ENCODE data around the gene SUPT3H. TPM values are rescaled to one million over a fixed set of nuclear protein-coding genes. Genes with fewer than 3 reads are reported as not detected.

SUPT3H gene
- total and polyA plus RNA-seq, 7 donors: 1.7 to 4.3 (median 2.8) TPM

DNA sequence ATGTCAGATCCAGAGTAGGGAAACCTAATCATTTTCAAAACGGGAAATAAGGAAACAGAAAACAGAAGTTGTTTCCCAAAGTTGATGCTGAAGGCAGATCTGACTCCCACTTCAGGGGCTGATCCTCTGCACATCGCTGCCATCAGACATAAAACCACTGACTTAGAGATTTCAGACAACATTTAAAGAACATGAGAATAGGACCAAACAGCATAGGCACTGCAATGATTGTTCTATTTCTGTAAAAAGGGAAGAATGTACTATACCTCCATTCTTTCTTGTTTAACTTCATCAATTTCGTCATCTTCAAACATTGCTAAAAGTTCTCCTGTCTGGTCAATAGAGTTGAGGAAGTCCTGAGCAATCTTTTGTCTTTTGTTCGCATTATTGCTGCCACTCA is 374.3 kb downstream of the SUPT3H start:
- DNase-seq: no peak
- intact Hi-C loops (cut with DNase I): no loop called here
- no peaks in the 10 kb centered on the region for H3K27me3 ChIP-seq (ENCODE audit: insufficient read depth in 3 of 3, low read length in 2 of 3)
- H3K4me1 ChIP-seq: no peaks in the 10 kb centered on the region
- TF ChIP-seq, protein P1, sequence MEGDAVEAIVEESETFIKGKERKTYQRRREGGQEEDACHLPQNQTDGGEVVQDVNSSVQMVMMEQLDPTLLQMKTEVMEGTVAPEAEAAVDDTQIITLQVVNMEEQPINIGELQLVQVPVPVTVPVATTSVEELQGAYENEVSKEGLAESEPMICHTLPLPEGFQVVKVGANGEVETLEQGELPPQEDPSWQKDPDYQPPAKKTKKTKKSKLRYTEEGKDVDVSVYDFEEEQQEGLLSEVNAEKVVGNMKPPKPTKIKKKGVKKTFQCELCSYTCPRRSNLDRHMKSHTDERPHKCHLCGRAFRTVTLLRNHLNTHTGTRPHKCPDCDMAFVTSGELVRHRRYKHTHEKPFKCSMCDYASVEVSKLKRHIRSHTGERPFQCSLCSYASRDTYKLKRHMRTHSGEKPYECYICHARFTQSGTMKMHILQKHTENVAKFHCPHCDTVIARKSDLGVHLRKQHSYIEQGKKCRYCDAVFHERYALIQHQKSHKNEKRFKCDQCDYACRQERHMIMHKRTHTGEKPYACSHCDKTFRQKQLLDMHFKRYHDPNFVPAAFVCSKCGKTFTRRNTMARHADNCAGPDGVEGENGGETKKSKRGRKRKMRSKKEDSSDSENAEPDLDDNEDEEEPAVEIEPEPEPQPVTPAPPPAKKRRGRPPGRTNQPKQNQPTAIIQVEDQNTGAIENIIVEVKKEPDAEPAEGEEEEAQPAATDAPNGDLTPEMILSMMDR (IDR thresholded peaks at IDR 0.05): no peak
- H3K27ac ChIP-seq: no peak overlapping the region
- H3K9me3 ChIP-seq: no peaks in the 10 kb centered on the region
- no peak overlapping the region for H3K4me3 ChIP-seq
- 86 to 91% (median 89%) methylated on average over 4 of the region's 4 CpGs for WGBS, 3 donors
- ATAC-seq: no peak
- H3K36me3 ChIP-seq (ENCODE audit: insufficient read depth in 1 of 2, low read depth in 1 of 2): no peaks in the 10 kb centered on the region

- DNase-seq (no peak), ATAC-seq (no peak)
- TF ChIP-seq, protein P1 (IDR thresholded peaks at IDR 0.05): no peak
- Histone ChIP-seq H3K4me3 (no peak overlapping the region), H3K9me3 (no peaks in the 10 kb centered on the region), H3K27me3 (ENCODE audit: insufficient read depth in 3 of 3, low read length in 2 of 3) (no peaks in the 10 kb centered on the region), H3K36me3 (ENCODE audit: insufficient read depth in 1 of 2, low read depth in 1 of 2) (no peaks in the 10 kb centered on the region), H3K4me1 (no peaks in the 10 kb centered on the region), H3K27ac (no peak overlapping the region)
- intact Hi-C loops (cut with DNase I): no loop called here
These were observed 375.2 kb downstream of the SUPT3H start for GRCh38 chr6:45002390-45003105.

DNA sequence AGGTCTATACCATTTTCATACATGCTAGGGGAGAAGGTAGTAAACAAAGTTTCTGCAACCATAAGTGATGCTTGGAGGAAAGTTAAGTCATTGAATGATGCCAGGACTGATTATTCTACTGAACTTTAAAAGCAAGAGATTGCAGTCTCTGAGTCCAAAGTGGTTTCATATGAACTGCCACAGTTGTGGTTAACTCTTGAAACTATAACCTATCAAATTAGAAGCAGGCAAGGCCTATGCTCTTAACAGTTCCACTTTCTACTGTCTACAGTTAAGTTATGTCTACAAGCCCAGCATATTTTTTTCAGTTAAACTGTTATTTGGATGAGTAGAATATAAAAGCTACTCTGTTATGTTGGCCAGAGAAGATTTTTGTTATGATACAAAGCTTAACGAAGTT is 376.1 kb downstream of the SUPT3H start:
- no peaks in the 10 kb centered on the region for H3K27me3 ChIP-seq (ENCODE audit: insufficient read depth in 3 of 3, low read length in 2 of 3)
- WGBS, 3 donors: 87 to 92% (median 92%) methylated on average over 1 of the region's 1 CpG
- H3K36me3 ChIP-seq (ENCODE audit: insufficient read depth in 1 of 2, low read depth in 1 of 2): no peaks in the 10 kb centered on the region
- no peak overlapping the region for H3K27ac ChIP-seq
- no peak overlapping the region for H3K4me3 ChIP-seq
- no peaks in the 10 kb centered on the region for H3K9me3 ChIP-seq
- TF ChIP-seq, protein P1 (IDR thresholded peaks at IDR 0.05): no peak
- no peak for DNase-seq
- intact Hi-C loops (cut with DNase I): no loop called here
- ATAC-seq: no peak
- no peaks in the 10 kb centered on the region for H3K4me1 ChIP-seq

DNA sequence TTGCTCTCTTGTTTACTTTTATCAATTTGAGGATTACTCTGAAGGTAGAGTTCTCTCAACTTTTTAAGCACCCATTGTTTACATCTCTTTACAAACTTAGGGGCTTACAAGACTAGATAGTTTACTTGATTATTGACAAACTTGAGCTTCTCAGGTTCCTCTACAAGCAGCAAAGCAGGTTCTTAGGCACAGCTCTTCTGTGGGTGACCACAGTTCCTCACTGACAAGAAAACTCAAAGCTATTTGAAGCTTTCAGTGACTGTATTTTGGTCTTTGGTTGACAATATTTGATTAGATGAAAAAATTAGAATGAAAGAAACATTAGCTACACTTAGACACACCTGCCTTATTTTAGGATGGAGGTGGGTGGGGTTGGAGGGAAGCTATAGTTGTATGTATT is 376.9 kb downstream of the SUPT3H start:
- H3K4me1 ChIP-seq: no peaks in the 10 kb centered on the region
- no peaks in the 10 kb centered on the region for H3K9me3 ChIP-seq
- H3K4me3 ChIP-seq: no peak overlapping the region
- ATAC-seq (no peak), DNase-seq (no peak)
- H3K27ac ChIP-seq: no peak overlapping the region
- no peaks in the 10 kb centered on the region for H3K36me3 ChIP-seq (ENCODE audit: insufficient read depth in 1 of 2, low read depth in 1 of 2)
- no peaks in the 10 kb centered on the region for H3K27me3 ChIP-seq (ENCODE audit: insufficient read depth in 3 of 3, low read length in 2 of 3)
- intact Hi-C loops (cut with DNase I): no loop called here
- TF ChIP-seq, protein P1 (IDR thresholded peaks at IDR 0.05): no peak

GRCh38 chr6:44999066-44999465 is 378.7 kb downstream of the SUPT3H start:
- TF ChIP-seq, protein P1 (IDR thresholded peaks at IDR 0.05): no peak
- WGBS, 3 donors: 95 to 96% (median 95%) methylated on average over 8 of the region's 8 CpGs

More at GRCh38 chr6:44999066-44999465, 378.7 kb downstream of the SUPT3H start:
- Histone ChIP-seq H3K27me3 (ENCODE audit: insufficient read depth in 3 of 3, low read length in 2 of 3) (no peaks in the 10 kb centered on the region), H3K4me3 (no peak overlapping the region), H3K4me1 (no peaks in the 10 kb centered on the region), H3K36me3 (ENCODE audit: insufficient read depth in 1 of 2, low read depth in 1 of 2) (no peaks in the 10 kb centered on the region), H3K9me3 (no peaks in the 10 kb centered on the region), H3K27ac (no peak overlapping the region)
- ATAC-seq (no peak), DNase-seq (no peak)
- intact Hi-C loops (cut with DNase I): no loop called here

All from psoas muscle (tissue), 8 donors.